Transverse colon (tissue), 3 donors: ENCODE data around the gene MPHOSPH10.

Experiments used
- POLR2A ChIP-seq: fragments of 450-650 bp; IDR thresholded peaks from one replicate; pipeline ENCODE4 v1.6.1; 2016; ENCODE audit warnings: antibody characterized with exemption, mild to moderate bottlenecking, moderate library complexity
- TF ChIP-seq, protein P1 (sequence below), 5 experiments: fragments of 200-600 bp in 3 of 5; fragments of 450-650 bp in 2 of 5; sonication (generic) in 3 of 5; IDR thresholded peaks; 1 replicate in 2 of 5; 2 replicates in 3 of 5; pipeline ENCODE4 v1.5.1; 2016 to 2017; ENCODE audit warnings: antibody characterized with exemption in 5 of 5, inconsistent platforms in 3 of 5, mild to moderate bottlenecking in 2 of 5, moderate library complexity in 1 of 5

DNA sequence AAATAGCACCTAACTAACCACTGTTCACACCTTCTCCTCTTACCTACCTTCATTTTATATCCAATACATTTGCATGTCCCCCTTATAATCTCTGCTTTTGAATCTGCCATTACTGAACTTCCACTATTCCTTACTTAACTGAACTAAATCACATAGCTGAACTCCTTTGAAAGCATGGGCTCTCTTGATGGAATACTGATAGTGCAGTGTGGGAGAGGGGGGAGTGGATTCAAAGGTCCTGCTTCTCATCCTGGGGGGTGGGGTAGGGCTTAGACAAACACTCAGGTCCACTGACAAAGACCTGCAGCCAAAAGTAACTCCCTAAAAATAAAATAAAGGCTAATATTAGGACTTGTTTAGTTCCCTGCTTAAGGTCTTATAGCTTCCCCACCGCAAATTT lies 9.0 kb upstream of the MPHOSPH10 start:
- TF ChIP-seq, protein P1, sequence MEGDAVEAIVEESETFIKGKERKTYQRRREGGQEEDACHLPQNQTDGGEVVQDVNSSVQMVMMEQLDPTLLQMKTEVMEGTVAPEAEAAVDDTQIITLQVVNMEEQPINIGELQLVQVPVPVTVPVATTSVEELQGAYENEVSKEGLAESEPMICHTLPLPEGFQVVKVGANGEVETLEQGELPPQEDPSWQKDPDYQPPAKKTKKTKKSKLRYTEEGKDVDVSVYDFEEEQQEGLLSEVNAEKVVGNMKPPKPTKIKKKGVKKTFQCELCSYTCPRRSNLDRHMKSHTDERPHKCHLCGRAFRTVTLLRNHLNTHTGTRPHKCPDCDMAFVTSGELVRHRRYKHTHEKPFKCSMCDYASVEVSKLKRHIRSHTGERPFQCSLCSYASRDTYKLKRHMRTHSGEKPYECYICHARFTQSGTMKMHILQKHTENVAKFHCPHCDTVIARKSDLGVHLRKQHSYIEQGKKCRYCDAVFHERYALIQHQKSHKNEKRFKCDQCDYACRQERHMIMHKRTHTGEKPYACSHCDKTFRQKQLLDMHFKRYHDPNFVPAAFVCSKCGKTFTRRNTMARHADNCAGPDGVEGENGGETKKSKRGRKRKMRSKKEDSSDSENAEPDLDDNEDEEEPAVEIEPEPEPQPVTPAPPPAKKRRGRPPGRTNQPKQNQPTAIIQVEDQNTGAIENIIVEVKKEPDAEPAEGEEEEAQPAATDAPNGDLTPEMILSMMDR (IDR thresholded peaks at IDR 0.05): no peak
- no peak for TF ChIP-seq POLR2A
